HG02610 (cell line): ENCODE data around the gene AEBP1.

Source experiments
- ATAC-seq: cut with Tn5 transposase; IDR thresholded peaks from one replicate; pipeline ENCODE4 v1.9.1; 2021; ENCODE audit warnings: mild to moderate bottlenecking, moderate library complexity; ENCODE audit not compliant: unreplicated experiment

The AEBP1 gene

DNA sequence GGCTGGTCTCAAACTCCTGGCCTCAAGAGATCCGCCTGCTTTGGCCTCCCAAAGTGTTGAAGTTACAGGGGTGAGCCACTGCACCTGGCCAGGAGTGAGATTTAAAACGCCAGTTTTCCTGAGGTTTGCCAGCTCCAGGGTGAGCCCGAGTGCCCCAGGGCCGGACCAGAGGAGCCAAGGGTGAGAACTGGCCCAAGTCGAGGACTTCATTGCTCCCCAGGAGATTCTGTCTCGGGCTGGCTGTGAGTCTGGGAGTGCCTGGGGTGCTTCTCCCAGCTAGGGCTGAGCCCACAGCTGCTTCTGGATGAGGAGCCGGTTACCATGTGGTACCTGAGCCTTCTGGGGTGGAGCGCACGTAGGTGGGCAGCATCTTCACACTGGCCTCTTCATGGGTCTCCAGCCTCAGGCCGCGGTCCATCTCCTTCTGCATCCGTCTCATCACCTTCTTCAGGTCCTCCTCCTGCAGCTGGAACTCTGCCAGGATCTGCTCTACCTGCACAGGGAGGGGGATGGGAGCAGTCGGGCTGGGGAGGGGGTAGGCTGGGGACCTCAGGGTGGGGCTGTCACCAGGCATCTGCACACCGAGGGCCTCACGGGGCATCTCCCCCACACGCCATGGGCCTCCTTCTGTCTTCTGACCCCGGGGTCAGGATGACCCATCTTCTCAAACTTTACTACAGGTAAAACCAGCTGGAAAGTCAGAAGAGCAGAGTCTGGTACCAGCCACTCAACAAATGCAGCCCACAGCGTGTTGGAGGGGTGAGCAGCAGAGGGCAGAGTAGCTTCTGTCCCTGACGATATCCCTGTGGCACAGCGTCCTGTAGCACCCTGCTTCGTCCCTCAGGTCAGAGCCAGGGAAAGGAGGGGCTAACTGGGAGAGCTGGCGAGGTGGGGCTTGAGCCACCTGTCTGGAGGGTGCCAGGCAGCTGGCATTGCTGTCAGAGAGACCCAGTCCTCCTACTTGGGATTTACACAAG lies 49.1 kb downstream of the AEBP1 start:
- no peak for ATAC-seq

DNA sequence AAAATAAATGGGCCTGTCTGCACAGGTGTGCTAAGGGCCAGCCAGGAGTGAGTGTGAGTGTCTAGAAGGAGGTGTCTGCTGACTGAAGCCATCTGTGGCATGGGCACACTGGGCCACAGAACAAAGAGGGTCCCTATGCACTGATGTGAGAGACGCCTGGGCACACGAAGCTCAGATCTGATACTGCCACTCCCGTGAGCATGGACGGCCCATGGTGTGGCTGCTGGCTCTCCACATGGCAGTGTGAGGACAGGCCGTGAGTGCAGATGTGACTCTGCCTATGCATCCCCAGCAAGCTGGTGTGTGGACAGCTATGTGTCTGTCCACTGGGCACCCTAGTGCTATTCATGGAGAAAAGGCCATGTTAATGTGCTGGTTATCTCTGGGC lies 49.8 kb downstream of the AEBP1 start:
- ATAC-seq, result no peak

DNA sequence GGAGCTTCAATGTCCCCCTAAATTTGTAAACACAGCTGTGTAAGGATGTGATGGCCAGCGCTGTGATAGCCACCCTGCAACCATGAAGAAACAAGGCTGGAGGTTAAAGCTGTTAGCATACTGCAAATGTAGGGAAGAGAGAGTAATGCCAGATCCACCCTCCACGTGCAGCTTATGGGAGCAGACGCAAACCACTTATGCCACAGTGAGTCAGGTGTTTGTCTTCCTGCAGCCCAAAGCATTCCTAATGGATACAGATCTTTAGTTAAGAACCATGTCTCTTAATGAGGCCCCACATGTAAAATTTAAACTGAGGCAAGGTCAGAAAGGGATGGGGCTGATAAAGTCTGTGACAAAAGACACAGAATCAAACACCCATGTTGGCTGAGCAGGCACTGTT lies 50.6 kb downstream of the AEBP1 start:
- no peak for ATAC-seq

DNA sequence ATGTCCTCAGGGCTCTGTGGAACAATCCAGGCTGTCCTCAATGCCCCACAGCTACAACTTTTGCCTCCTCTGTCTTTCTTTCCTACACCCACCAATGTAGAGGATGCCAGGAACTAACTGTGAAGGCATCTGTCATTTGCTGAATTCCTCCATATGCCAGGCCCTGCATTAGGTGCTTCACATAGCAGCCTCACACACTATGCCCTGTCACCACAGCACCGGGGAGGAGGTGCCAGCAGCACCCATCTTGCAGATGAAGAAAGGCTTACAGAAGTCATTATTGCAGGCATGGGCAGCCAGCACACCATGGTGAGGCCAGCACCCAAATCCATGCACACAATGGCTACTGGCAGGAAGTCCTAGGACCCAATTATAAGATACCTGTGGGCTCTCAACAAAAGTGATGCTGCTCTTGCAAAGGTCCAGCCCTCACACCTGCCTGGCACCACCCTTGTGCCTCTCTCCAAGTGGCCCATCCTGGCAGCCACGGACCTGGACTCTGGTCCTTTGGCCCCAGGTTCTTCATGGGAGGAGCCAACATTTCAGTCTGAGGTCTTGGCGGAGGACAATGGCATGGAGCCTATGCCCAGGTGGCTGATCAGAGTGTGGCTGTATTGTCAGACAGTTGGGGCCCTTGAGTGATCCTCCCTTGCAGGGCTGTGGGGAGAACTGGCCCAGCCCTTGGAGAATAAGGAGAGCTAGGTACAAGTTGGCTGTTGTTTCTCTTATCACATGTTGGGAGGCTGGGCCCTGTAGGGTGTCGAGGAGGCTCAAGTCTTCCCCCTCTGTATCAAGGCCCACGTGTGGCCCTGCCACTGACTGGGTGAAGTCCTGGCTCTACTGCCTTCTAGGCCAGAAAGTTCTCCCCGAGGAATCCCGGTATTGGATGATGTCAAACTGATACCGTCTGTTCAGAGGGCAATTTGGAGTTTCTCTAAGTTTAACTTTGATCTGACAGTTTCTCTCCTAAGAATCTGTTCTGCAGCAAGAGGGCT lies 51.3 kb downstream of the AEBP1 start:
- ATAC-seq, result no peak

DNA sequence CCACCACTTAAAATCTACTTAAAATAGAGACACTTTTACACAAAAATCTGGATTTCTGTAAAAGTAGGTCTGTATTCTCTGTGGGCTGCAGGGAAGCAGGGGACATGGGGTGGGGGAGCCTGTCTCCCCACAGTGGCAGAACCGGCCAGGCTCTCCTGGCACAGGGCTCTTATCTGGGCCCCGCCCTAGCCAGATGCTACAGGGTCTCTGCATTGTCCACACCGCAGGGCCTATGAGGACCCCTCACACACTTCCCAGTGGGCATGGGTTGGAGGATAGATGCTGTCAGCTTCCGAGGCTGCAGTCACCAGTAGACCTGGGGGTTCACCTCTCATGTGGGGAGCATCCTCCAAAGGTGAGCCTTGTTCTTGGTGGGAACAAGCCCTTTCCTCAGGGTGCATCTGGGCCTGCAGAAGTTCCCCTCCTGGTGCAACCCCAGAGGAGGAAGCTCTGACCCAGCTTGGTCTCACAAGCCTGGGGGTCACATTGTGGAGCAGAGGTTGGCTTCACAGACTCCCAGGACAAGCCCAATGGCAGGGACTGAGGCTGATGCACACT lies 52.4 kb downstream of the AEBP1 start:
- ATAC-seq, result no peak

DNA sequence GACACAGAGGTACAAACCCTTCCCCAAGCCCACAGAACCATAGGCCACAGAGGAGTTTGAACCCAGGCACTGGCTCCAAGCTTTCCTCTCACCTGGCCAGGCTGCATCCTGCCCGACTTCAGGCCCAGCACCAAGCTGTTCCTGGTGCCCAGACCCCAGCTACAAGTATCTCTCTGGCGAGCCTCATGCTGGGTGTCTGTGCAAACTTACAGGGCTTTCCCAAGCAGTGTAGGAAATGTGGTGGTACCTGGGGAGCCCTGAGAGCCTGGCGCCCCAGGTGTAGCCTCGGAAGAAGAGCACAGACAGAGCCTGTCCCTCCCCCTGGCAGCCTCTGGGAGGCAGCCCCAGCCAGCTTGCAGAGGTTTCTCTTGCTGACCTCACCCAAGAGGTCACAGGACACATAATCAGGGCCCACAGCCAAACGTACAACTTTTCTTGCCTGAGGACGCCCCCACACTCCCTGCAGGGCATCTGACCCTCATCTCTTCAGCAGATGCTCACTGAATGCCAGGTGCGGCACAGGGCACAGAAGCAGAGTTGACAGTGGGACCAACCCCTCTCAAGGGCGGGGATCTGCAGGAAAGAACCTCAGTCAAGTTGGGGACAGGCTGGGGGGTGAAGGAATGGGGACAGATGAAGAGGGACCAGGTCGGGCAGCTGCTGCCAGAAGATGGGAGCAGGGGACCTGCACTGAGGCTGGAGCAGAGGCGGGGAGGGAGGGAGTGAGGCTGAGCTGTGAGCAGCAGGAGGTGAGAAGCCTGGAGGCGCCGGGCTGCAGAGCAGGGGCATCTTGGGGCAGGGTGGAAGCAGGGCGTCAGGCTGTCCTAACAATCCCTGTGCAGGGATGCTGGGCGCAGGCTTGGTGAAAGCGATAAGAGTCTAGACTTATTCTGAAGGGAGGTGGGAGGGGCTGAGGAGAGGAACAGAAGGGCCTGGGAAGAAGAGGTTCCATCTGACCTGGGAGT lies 53.3 kb downstream of the AEBP1 start:
- ATAC-seq, result no peak

DNA sequence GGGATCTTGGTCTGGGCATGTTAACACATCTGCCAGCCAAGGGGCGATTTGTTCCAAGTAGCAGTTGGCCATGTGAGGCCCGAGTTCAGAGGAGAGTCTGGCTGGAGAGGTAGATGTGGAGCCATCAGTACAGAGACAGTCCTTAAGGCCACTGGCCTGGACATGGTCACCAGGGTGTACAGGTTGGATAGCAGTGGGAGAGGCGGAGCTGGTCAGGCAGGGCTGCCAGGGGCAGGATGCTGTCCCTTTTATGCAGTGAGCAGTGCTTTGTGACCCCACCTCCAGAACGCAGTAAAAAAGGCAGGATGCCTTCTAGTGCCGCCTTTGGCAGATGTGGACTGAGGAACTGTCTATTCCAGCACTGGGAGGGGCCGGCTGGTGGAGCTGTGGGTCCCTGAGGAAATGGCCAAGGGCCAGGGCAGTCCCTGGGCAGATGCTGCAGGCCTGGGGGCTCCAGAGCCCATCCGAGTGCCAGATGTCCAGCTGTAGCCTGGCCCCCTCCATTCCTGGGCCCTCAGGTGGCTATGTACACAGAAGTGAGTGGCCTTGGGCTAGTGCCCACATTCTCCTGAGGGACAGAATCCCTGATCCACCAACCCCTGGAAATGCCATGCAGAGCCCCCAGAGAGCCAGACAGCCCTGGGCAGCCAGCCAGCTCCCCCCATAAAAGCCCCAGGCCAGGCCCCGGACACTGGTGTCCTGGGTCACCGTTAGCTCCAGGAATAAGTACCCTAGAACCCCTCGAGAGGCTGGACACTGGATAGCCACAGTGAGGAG lies 54.1 kb downstream of the AEBP1 start:
- no peak for ATAC-seq

DNA sequence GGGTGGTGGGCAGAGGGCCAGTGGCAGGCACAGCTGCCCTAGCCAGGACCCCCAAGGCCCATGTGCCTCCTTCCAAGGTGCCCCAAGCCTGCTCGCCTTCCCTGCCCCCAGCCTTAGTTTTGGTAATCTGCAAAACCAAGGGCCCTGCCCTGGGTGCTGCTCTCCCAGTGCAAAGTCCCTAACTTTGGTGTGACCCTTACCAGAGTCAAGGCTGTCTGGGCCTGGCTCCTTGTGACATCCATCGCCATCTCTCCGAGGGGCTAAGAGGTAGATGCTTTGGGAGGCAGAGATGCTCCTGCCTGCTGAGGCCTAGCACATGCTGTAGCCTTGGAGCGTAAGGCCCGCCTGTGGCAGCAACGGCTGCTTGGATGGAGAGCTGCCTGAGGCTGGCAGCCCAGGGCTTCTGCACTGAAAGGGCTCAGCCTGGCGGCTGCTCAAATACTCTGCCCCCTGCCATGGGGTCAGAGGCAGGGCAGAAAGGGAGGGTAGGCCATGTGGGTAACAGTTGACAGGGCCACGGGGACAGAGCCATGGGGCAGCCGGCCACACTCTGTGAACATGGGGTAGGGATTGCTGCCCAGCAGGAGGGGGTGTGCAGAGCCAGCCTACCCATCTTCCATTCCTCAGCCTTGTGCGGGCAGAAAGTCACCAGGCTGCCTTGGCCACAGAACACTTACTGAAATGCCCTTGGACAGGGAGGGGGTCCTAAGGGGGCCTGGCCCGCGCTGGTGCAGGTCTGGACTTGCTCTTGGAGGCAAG lies 54.9 kb downstream of the AEBP1 start:
- ATAC-seq, result no peak

DNA sequence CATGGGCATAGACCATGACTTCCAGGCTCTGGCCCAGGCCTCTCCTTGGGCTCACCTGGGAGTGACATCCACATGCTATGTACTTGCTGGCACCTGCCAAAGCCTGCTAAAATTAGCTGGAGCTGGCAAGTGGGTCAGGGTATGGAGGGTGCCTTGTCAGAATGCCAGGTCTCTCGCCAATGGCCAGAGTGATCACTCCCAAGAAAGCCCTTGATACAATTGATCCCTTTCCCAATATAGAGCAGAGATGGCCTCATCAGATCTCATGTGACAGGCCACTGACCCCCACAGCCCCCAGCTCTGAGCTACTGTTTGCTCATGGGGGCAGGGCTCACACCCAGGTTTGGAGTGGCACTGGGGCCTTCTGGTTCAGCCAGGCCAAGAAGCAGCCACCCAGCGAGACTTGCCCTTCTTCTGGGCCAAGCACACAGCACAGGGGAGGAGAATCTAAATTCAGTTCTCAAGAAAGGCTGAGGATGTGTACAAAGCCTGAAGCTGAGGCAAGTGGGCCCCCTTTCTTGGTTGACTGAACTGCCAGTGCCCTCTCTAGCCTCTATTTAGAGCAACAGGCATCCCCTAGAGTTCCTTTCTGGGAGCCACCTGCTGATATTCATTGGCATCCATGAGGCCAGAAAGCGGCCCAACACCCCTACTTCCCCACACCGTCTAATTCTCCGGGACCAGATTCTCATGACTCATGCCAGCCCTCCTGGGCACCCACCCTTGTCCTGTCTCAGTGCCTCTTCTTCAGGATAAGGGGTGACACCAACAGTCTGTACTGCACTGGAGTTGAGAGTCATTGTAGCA lies 55.9 kb downstream of the AEBP1 start:
- no peak for ATAC-seq

DNA sequence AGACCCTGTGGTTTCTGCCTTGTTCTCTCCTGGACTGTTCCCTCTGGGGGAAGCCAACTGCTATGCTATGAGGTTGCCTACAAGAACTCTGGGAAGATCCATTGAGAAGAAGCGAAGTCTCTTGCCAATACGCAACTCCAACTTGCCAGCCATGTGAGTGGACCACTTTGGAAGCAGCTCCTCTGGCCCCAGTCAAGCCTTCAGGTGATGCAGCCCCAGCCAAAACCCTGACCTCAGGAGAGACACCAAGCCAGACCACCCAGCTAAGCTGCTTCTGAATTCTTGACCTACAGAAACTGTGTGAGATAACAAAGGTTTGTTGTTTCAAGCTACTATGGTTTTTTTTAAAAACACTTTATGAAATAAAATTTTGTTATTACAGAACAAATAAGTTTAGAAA lies 57.2 kb downstream of the AEBP1 start:
- ATAC-seq, result no peak

DNA sequence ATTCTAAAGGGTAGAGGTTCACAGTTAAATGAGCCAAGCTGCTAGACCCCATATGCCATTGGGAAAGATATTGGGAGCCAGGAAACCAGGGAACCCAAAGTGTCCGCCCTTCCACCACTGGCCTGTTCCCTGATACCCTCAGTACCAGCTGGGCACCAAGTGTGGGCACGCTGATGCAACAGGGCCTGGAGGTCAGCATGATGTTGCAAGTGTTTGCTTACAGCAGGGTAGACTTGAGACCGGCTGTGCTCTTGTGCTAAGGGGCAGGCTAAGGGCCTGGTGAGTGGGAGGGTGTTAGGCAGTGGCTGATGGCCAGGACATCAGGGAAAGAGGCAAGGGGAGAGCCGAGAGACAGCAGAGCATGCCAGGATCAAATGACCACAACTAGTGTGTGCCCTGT lies 58.0 kb downstream of the AEBP1 start:
- no peak for ATAC-seq

DNA sequence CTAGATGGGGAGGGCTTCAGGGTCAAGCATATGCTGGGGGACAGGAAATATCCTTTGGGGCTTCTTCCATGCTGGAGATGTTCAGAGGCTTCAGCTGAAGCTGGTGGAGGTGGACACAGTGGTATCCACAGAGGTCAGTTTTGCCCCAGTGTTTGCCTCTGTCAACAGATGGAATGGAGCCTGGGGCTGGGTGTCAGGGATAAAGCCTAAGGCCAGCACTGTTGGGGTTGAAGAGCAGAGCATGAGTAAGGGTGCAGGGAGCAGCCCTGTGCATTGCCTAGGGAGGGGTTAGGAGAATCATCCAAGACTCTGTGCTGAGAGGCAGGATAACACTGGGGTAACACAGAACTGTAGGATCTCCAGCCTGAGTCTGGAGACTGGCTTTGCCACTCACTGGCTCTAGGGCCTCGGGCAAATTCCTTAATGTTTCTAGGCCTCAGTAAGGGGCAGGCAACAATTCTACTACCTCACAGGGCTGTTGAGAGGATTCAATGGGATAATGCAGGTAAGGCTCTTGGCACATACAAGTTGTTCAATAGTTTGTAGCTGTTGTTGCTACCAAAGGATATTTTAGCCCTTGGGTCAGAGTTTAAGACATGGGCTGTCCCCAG lies 58.7 kb downstream of the AEBP1 start:
- ATAC-seq, result no peak

DNA sequence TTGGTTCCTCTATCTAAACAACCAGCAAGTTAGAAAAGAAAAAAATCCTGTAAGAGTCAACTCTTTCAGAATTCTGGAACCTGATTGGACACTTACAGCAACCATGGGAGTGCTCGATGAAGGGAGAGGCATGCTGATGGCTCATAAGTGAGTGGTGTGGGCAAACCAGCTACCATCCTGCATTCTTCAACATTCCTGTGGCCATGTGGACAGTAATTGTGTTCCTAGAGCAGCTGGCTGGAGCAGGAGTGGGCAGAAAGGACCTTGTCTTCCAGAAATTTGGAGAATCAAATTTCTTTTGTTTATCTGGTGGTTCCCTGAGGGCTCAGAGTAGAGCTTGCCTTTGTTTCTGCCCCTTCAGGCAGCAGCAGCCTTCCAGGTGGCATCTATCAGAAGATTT lies 59.4 kb downstream of the AEBP1 start:
- no peak for ATAC-seq
